ENCODE data around the gene SERPINB10. TPM values are rescaled to one million over a fixed set of nuclear protein-coding genes. Genes with fewer than 3 reads are reported as not detected.
A peak's percentile ranks its signal among the peaks of the same experiment; 100 is the strongest.
"Not testable (repeated sequence)": the region's sequence is repeated elsewhere in the genome, so short reads cannot be mapped to it uniquely, and the experiment has no call there.

The SERPINB10 gene
- total RNA-seq, 1 experiment from 2014 or later: not detected

DNA sequence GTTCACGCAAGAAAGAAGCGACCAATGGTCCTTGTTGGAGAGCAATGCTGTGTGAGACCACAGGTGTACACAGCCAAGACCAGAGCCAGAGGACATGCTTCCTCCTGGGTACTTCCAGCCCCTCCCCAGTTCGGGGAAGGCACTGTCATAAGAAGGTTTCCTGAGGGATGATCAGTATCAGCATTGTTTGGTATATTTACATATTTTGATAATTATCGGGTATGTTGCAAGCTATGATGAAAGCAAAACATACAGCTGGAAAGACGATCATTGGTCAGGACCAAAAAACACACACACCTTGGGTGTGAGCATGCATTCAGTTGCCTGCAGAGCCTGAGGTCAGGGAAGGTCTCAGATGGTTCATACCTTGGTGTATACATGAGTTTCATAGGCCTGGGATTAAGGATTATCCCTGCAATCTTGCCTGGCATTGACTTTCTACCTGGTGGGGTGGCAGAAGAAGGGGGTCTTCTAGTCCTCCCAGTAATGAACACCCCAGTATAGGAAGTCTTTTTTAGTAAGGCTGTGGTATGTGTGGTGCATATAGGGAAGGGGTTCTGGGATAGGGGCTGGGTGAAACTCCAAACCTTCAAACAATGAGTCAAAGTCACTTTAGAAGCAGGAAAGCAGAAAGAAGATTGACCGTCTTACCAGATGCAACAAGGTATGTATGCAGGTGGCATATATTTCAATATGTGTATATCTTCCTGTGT is 17.4 kb upstream of the SERPINB10 start:
- DNase-seq (ENCODE audit: low spot score): no peak
- in situ Hi-C loops (cut with HindIII; ENCODE audit: low sequenced_read_pairs): no loop called here

- in situ Hi-C loops (cut with HindIII; ENCODE audit: low sequenced_read_pairs): no loop called here
- peak; percentile 3 for DNase-seq (ENCODE audit: low spot score)
Observed at GRCh38 chr18:63890950-63891304, 16.8 kb upstream of the SERPINB10 start.

DNA sequence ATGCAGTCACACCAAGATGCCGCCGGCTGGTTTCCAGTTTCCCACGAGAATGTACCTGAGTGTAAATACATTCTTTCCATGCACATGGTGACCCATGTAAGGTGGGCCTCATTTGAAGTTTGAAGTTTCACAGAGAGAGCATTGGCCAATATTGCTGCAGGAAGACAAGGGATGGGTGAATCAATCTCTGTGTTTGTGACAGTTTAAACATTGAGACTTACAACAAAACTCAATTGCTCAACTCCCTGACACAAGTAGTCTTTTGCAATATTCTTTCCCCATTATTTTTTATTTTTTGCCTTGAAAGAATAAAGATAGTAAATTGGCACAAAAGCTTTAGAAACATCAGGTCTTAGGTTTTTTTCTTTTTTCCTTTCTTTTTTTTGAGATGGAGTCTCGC is 15.2 kb upstream of the SERPINB10 start:
- in situ Hi-C loops (cut with HindIII; ENCODE audit: low sequenced_read_pairs): no loop called here
- no peak for DNase-seq (ENCODE audit: low spot score)

DNA sequence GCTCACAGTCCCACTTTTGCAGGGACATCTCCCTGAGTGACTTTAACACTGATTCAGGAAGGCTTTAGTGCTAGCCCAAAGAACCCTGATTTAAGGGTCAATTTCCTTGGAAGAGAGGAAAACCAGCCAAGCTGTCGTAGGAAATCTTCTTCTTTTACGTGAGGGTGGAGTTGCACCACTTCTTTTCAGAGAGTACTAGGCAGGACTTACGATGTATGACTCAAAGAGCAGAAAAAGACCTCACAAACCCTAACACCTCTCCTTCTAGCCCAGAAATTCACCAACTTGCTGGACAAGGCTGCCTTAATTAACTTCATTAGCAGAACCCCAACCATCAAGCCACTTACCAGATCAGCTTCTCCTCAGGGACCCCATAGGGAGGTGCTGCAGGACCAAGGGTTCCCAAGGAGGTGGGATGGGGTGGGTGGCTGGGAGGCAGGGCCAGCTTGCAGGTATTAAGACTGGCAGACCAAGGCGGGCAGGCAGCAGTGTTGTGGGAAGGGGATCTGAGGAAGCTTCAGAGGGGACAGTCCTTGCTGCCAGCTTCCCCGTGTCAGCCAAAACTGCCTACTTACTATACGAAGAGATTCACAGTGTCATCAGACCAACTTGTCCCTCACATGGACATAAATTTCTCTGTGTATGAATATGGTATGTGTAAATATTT is 13.5 kb upstream of the SERPINB10 start:
- in situ Hi-C loops (cut with HindIII; ENCODE audit: low sequenced_read_pairs): no loop called here
- no peak for DNase-seq (ENCODE audit: low spot score)

DNA sequence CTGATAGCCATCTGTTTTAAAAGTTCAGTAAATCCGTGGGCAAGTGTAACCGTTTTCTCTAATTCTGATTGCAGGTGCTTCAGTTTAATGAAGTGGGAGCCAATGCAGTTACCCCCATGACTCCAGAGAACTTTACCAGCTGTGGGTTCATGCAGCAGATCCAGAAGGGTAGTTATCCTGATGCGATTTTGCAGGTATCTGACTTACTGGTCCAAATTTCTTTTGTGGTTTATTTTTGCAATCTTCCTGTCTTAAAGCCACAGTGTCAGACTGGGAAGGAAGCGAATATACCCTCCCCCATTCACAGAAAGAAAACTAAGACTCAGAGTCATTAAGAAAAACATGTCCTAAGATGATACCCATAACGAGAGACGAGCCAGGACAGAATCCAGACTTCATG is 12.6 kb upstream of the SERPINB10 start:
- DNase-seq (ENCODE audit: low spot score): no peak

DNA sequence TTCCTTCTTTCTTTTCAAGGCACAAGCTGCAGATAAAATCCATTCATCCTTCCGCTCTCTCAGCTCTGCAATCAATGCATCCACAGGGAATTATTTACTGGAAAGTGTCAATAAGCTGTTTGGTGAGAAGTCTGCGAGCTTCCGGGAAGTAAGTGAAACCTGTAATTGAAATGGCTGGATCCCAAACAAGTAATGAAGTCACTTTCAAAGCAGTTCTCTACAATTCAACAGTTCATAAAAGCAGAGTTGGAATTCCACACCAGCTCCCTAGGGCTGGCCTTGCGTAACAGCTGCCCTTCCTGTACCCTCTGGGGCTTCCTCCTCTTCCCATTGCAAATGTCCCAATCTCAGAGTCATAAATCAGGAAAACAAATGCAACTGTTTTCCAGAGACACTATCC is 10.7 kb upstream of the SERPINB10 start:
- no peak for DNase-seq (ENCODE audit: low spot score)
- in situ Hi-C loops (cut with HindIII; ENCODE audit: low sequenced_read_pairs): no loop called here

More for the DNA sequence above, 12.6 kb upstream of the SERPINB10 start:
- in situ Hi-C loops (cut with HindIII; ENCODE audit: low sequenced_read_pairs): no loop called here

GRCh38 chr18:63899206-63899605 is 8.6 kb upstream of the SERPINB10 start:
- no peak for DNase-seq (ENCODE audit: low spot score)
- in situ Hi-C loops (cut with HindIII; ENCODE audit: low sequenced_read_pairs): no loop called here

- in situ Hi-C loops (cut with HindIII; ENCODE audit: low sequenced_read_pairs): no loop called here
- no peak for DNase-seq (ENCODE audit: low spot score)
Observed at GRCh38 chr18:63903851-63904570, 3.7 kb upstream of the SERPINB10 start.

DNA sequence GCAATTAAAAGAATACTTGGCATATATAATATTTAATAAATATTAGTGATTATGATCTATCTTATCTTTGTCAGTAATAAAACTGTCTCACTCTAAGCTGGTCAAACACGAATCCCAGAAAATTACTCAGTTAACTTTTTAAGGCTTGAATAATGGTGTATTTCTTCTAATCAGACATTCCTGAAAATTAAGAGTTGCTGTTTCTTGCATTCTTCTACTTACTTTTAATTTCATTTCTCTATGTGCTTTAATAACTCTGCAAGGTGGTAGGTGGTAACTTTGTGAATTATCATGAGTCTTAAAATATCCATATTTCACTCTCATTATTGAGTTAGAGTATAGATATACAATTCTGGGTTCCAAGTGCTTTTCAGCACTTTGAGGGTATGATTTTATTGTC is 3.1 kb upstream of the SERPINB10 start:
- in situ Hi-C loops (cut with HindIII; ENCODE audit: low sequenced_read_pairs): no loop called here

DNA sequence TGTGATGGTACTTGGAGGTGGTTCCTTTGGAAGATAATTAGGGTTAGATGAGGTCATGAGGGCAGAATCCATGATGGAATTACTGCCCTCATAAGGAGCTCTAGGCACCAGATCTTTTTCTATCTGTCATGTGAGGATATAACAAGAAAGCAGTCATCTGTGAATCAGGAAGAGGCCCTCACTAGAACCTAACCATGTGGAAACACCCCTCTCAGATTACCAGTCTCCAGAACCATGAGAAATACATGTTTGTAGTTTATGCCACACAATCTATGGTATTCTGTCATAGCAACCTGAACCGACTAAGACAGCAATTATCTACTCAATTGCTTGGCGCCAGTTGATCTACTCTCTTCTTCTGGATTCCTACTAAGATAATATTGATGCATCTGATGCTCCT is 2.4 kb upstream of the SERPINB10 start:
- in situ Hi-C loops (cut with HindIII; ENCODE audit: low sequenced_read_pairs): no loop called here

More for the DNA sequence above, 3.1 kb upstream of the SERPINB10 start:
- DNase-seq (ENCODE audit: low spot score): no peak

GRCh38 chr18:63906056-63906455 is 1.7 kb upstream of the SERPINB10 start:
- in situ Hi-C loops (cut with HindIII; ENCODE audit: low sequenced_read_pairs): no loop called here
- no peak for DNase-seq (ENCODE audit: low spot score)

More for the DNA sequence above, 2.4 kb upstream of the SERPINB10 start:
- DNase-seq (ENCODE audit: low spot score): no peak

GRCh38 chr18:63908858-63909257 is 1.1 kb downstream of the SERPINB10 start:
- no peak for DNase-seq (ENCODE audit: low spot score)
- in situ Hi-C loops (cut with HindIII; ENCODE audit: low sequenced_read_pairs): no loop called here

- DNase-seq (ENCODE audit: low spot score): no peak
- in situ Hi-C loops (cut with HindIII; ENCODE audit: low sequenced_read_pairs): no loop called here
Observed at GRCh38 chr18:63909870-63910269, 2.1 kb downstream of the SERPINB10 start.

- in situ Hi-C loops (cut with HindIII; ENCODE audit: low sequenced_read_pairs): no loop called here
- no peak for DNase-seq (ENCODE audit: low spot score)
Observed at GRCh38 chr18:63917817-63918216, 10.1 kb downstream of the SERPINB10 start.

DNA sequence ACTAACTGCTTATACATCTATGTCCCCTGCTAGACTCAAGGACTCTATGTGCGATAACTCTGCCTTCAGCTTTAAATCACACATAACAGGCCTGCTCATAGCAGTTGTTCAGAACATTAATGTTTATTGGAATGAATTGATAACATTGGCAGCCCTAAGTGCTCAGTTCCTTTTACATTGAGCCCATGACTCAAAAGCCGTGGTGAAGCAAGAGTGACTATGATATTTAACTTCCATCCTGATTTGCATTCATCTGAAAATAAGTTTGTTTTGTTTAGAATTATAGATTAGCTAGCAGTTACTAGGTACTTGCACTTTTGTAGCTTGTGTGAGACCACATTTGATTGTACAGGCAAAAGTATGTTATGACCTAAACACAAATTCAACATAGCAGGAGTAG is 14.3 kb downstream of the SERPINB10 start:
- in situ Hi-C loops (cut with HindIII; ENCODE audit: low sequenced_read_pairs): no loop called here
- no peak for DNase-seq (ENCODE audit: low spot score)

- DNase-seq (ENCODE audit: low spot score): no peak
- in situ Hi-C loops (cut with HindIII; ENCODE audit: low sequenced_read_pairs): no loop called here
Observed at GRCh38 chr18:63924551-63924950, 16.8 kb downstream of the SERPINB10 start.

GRCh38 chr18:63928331-63928730 is 20.6 kb downstream of the SERPINB10 start:
- DNase-seq (ENCODE audit: low spot score): no peak
- in situ Hi-C loops (cut with HindIII; ENCODE audit: low sequenced_read_pairs): no loop called here

- in situ Hi-C loops (cut with HindIII; ENCODE audit: low sequenced_read_pairs); DNase-seq (ENCODE audit: low spot score): not testable (repeated sequence)
Observed at GRCh38 chr18:63929369-63929768, 21.6 kb downstream of the SERPINB10 start.

GRCh38 chr18:63930773-63931354 is 23.1 kb downstream of the SERPINB10 start:
- in situ Hi-C loops (cut with HindIII; ENCODE audit: low sequenced_read_pairs): no loop called here
- DNase-seq (ENCODE audit: low spot score): no peak

Data from G401 (cell line).